Natural killer cell (primary cell): ENCODE measurements around the gene LYRM2. TPM values are rescaled to one million over a fixed set of nuclear protein-coding genes. Genes with fewer than 3 reads are reported as not detected.

Experiments used
- ATAC-seq, 3 donors: fragments of 150-1000 bp in 2 of 3; fragments of 200-7000 bp in 1 of 3; cut with Tn5 transposase; 1 replicate in 1 of 3; 2 replicates in 2 of 3; pipeline ENCODE4 v1.10.0; 2021; ENCODE audit warnings: mild to moderate bottlenecking in 2 of 3, moderate library complexity in 2 of 3
- DNase-seq, 2 donors: peaks; one replicate each; pipeline versions ENCODE4 v3.0.0 to v3.0.0-alpha.2; 2013 to 2021; ENCODE audit warnings: mixed read lengths in 1 of 2
- H3K27ac ChIP-seq: one replicate; pipeline ENCODE4 v1.5.1; 2013; ENCODE audit warnings: mild to moderate bottlenecking, low read length
- H3K27me3 ChIP-seq: one replicate; pipeline ENCODE4 v1.6.1; 2013; ENCODE audit warnings: low read length; ENCODE audit not compliant: control insufficient read depth, insufficient read depth
- H3K36me3 ChIP-seq: one replicate; pipeline ENCODE4 v1.6.1; 2013; ENCODE audit warnings: low read length; ENCODE audit not compliant: control insufficient read depth, insufficient read depth
- H3K4me1 ChIP-seq: one replicate; pipeline ENCODE4 v1.6.1; 2013; ENCODE audit warnings: low read length; ENCODE audit not compliant: control insufficient read depth, insufficient read depth
- H3K4me3 ChIP-seq: one replicate; pipeline ENCODE4 v1.5.1; 2013; ENCODE audit warnings: low read length
- H3K9me3 ChIP-seq: one replicate; pipeline ENCODE4 v1.6.1; 2013; ENCODE audit warnings: low read length; ENCODE audit not compliant: control insufficient read depth, insufficient read depth
- H3K27ac Mint-ChIP-seq, 2 donors: one replicate each; pipeline ENCODE4 v1.8.0; 2022; ENCODE audit warnings: mild to moderate bottlenecking in 2 of 2, mixed read lengths in 2 of 2, moderate library complexity in 1 of 2
- H3K27me3 Mint-ChIP-seq, 2 donors: one replicate each; pipeline ENCODE4 v1.8.0; 2022; ENCODE audit warnings: low read depth in 2 of 2, mixed read lengths in 2 of 2
- H3K36me3 Mint-ChIP-seq: one replicate; pipeline ENCODE4 v1.8.0; 2022; ENCODE audit warnings: mixed read lengths
- H3K4me1 Mint-ChIP-seq, 2 donors: one replicate each; pipeline ENCODE4 v1.8.0; 2022; ENCODE audit warnings: mixed read lengths in 2 of 2
- H3K4me3 Mint-ChIP-seq: one replicate; pipeline ENCODE4 v1.8.0; 2022; ENCODE audit warnings: mild to moderate bottlenecking, moderate library complexity, mixed read lengths
- H3K9me3 Mint-ChIP-seq, 2 donors: one replicate each; pipeline ENCODE4 v1.8.0; 2022; ENCODE audit warnings: mixed read lengths in 2 of 2
- WGBS: methylation state at CpG from one replicate; pipeline ENCODE4 v1.1.7; 2013; ENCODE audit warnings: missing lambda C conversion rate; ENCODE audit not compliant: insufficient coverage; 5-methylcytosine and 5-hydroxymethylcytosine counted together
- intact Hi-C: fragments of 100-400 bp; cut with micrococcal nuclease; formaldehyde crosslinking; loops from one replicate; pipeline ENCODE4 v1.14.2; 2022
- total RNA-seq, 4 donors: library from RNA; stranded (reverse); fragments of 120-200 nt in 1 of 4; gene quantifications; one replicate each; pipeline versions ENCODE4 v1.2.3 to v1.2.4, GENCODE V29; 2013 to 2022
- TF ChIP-seq, protein P1 (sequence below): fragments of 200-600 bp; IDR thresholded peaks from one replicate; pipeline ENCODE4 v1.8.0; 2022; ENCODE audit warnings: antibody characterized with exemption

The LYRM2 gene
- total RNA-seq, 3 donors from 2014 or later (not counting 1 experiment from before 2014, with no cell fraction given) = 21.1 to 25.5 (median 25.0) TPM

DNA sequence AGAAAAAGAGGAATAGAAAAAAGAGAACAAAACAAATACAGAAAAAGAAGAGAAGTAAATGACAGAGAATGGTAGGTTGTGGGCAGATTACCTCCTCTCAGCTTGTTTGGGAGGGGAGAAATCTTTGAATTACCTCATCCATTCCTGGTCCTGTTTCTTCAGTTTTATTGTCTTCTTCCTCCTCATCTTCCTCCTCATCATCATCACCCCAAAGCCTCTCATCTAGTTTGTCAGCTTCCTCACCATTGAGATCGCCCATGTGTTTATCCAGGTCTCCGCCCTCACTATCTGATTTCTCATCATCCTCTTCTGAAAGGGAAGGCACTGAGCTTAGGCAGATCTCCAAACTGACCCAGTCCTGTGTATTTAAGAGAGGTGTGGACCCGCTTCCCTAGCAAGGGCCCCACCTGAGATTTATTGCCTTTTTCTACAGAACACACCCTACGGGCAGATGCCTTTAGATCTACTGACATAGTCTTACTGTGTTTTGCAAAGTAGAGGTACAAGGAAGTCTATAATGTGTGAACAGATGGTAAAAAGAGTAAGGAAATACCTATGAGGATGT, 24.2 kb upstream of the LYRM2 start:
- Histone ChIP-seq H3K36me3 (peaks cover 63% of the 10 kb centered on the region), H3K9me3 (no peaks in the 10 kb centered on the region), H3K4me1 (no peaks in the 10 kb centered on the region), H3K27ac (no peak overlapping the region), H3K4me3 (no peak overlapping the region), H3K27me3 (no peaks in the 10 kb centered on the region)
- Mint-ChIP-seq H3K27ac (no peak overlapping the region), H3K4me3 (no peak overlapping the region), H3K4me1 (no peaks in the 10 kb centered on the region), H3K36me3 (peaks cover 26% of the 10 kb centered on the region), H3K9me3 (no peaks in the 10 kb centered on the region), H3K27me3 (no peaks in the 10 kb centered on the region)
- intact Hi-C loops = no loop called here
- DNase-seq = no peak
- ATAC-seq = no peak
- 100% methylated on average over 2 of the region's 4 CpGs for WGBS
- TF ChIP-seq, protein P1, sequence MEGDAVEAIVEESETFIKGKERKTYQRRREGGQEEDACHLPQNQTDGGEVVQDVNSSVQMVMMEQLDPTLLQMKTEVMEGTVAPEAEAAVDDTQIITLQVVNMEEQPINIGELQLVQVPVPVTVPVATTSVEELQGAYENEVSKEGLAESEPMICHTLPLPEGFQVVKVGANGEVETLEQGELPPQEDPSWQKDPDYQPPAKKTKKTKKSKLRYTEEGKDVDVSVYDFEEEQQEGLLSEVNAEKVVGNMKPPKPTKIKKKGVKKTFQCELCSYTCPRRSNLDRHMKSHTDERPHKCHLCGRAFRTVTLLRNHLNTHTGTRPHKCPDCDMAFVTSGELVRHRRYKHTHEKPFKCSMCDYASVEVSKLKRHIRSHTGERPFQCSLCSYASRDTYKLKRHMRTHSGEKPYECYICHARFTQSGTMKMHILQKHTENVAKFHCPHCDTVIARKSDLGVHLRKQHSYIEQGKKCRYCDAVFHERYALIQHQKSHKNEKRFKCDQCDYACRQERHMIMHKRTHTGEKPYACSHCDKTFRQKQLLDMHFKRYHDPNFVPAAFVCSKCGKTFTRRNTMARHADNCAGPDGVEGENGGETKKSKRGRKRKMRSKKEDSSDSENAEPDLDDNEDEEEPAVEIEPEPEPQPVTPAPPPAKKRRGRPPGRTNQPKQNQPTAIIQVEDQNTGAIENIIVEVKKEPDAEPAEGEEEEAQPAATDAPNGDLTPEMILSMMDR = no peak

- Histone ChIP-seq H3K27me3 (no peaks in the 10 kb centered on the region), H3K4me3 (no peak overlapping the region), H3K9me3 (no peaks in the 10 kb centered on the region), H3K36me3 (peaks cover 67% of the 10 kb centered on the region), H3K27ac (no peak overlapping the region), H3K4me1 (no peaks in the 10 kb centered on the region)
- ATAC-seq (no peak), DNase-seq (no peak)
- TF ChIP-seq, protein P1 = no peak
- no peaks in the 10 kb centered on the region for H3K27me3 Mint-ChIP-seq
- H3K4me3 Mint-ChIP-seq = no peak overlapping the region
- peaks cover 33% of the 10 kb centered on the region for H3K36me3 Mint-ChIP-seq
- intact Hi-C loops = no loop called here
- no peaks in the 10 kb centered on the region for H3K9me3 Mint-ChIP-seq
- 100% methylated on average over 1 of the region's 1 CpG for WGBS
- H3K27ac Mint-ChIP-seq = no peak overlapping the region
- H3K4me1 Mint-ChIP-seq = no peaks in the 10 kb centered on the region
Measured at GRCh38 chr6:89661559-89661958, 23.0 kb upstream of the LYRM2 start.

GRCh38 chr6:89660981-89661380, 22.4 kb upstream of the LYRM2 start:
- TF ChIP-seq, protein P1 = no peak
- H3K27me3 ChIP-seq = no peaks in the 10 kb centered on the region
- no peak overlapping the region for H3K27ac ChIP-seq
- Mint-ChIP-seq H3K27ac (no peak overlapping the region), H3K9me3 (no peaks in the 10 kb centered on the region), H3K36me3 (peaks cover 33% of the 10 kb centered on the region), H3K4me1 (no peaks in the 10 kb centered on the region), H3K4me3 (no peak overlapping the region), H3K27me3 (no peaks in the 10 kb centered on the region)
- H3K9me3 ChIP-seq = no peaks in the 10 kb centered on the region
- no peak overlapping the region for H3K4me3 ChIP-seq
- 88% methylated on average over 4 of the region's 4 CpGs for WGBS
- no peak for DNase-seq
- peaks cover 71% of the 10 kb centered on the region for H3K36me3 ChIP-seq
- no peak for ATAC-seq
- intact Hi-C loops = no loop called here
- no peaks in the 10 kb centered on the region for H3K4me1 ChIP-seq
